MCF 10A (cell line): ENCODE measurements around the gene DAAM1. TPM values are rescaled to one million over a fixed set of nuclear protein-coding genes. Genes with fewer than 3 reads are reported as not detected.

Experiments used
- BruUV-seq: library from RNA; stranded (reverse); fragments of 400-500 nt; replicated peaks from 2 replicates; lab custom pipeline; 2021; lab: Mats Ljungman, UMichigan
- CTCF ChIA-PET: fragments of 300-600 bp; sonication (Branson Sonifier 250); formaldehyde crosslinking; extraction: SDS; loops from one replicate; lab custom pipeline; 2021; ENCODE audit warnings: antibody characterized with exemption, inconsistent platforms; lab: Yijun Ruan, JAX
- POLR2A ChIA-PET: fragments of 300-600, 350-650 bp; sonication (Branson Sonifier 250); formaldehyde crosslinking; extraction: SDS; loops from one replicate; lab custom pipeline; 2020; ENCODE audit warnings: antibody characterized with exemption, inconsistent platforms; lab: Yijun Ruan, JAX
- DNase-seq: peaks from one replicate; pipeline ENCODE4 v3.0.0-alpha.2; 2018; ENCODE audit not compliant: unreplicated experiment
- H3K27ac Mint-ChIP-seq: one replicate; pipeline ENCODE4 v1.8.0; 2022; ENCODE audit warnings: mild to moderate bottlenecking, low read depth, mixed read lengths; ENCODE audit not compliant: unreplicated experiment
- H3K27me3 Mint-ChIP-seq: one replicate; pipeline ENCODE4 v1.8.0; 2022; ENCODE audit warnings: mixed read lengths; ENCODE audit not compliant: insufficient read depth, unreplicated experiment
- H3K36me3 Mint-ChIP-seq: one replicate; pipeline ENCODE4 v1.8.0; 2022; ENCODE audit warnings: mild to moderate bottlenecking, moderate library complexity, mixed read lengths; ENCODE audit not compliant: insufficient read depth, unreplicated experiment
- H3K4me1 Mint-ChIP-seq: one replicate; pipeline ENCODE4 v1.8.0; 2022; ENCODE audit warnings: mixed read lengths; ENCODE audit not compliant: insufficient read depth, unreplicated experiment
- H3K4me3 Mint-ChIP-seq: one replicate; pipeline ENCODE4 v1.8.0; 2022; ENCODE audit warnings: mild to moderate bottlenecking, moderate library complexity, mixed read lengths; ENCODE audit not compliant: unreplicated experiment
- H3K9me3 Mint-ChIP-seq: one replicate; pipeline ENCODE4 v1.8.0; 2022; ENCODE audit warnings: mixed read lengths; ENCODE audit not compliant: unreplicated experiment
- intact Hi-C: fragments of 100-400 bp; cut with micrococcal nuclease; formaldehyde crosslinking; loops from 2 replicates; pipeline ENCODE4 v1.14.1; 2022
- total RNA-seq: library from RNA; stranded (reverse); gene quantifications from 2 replicates; pipeline ENCODE4 v1.2.3, GENCODE V29; 2022
- TF ChIP-seq, protein P1 (sequence below): fragments of 200-600 bp; IDR thresholded peaks from one replicate; pipeline ENCODE4 v1.8.0; 2022; ENCODE audit warnings: antibody characterized with exemption, mild to moderate bottlenecking; ENCODE audit not compliant: unreplicated experiment

DAAM1 gene
- total RNA-seq, 1 experiment from 2014 or later = 27.4 TPM

- ChIA-PET CTCF (interaction anchor here (0.8 kb wide), 1 partner anchor 18 kb away, joined by 3 read pairs; no protein-coding TSS in a partner anchor), POLR2A (no interaction called here)
- no TSS peak for BruUV-seq
- H3K27me3 Mint-ChIP-seq = peaks cover 14% of the 10 kb centered on the region
- no peak overlapping the region for H3K27ac Mint-ChIP-seq
- H3K9me3 Mint-ChIP-seq = no peaks in the 10 kb centered on the region
- TF ChIP-seq, protein P1, sequence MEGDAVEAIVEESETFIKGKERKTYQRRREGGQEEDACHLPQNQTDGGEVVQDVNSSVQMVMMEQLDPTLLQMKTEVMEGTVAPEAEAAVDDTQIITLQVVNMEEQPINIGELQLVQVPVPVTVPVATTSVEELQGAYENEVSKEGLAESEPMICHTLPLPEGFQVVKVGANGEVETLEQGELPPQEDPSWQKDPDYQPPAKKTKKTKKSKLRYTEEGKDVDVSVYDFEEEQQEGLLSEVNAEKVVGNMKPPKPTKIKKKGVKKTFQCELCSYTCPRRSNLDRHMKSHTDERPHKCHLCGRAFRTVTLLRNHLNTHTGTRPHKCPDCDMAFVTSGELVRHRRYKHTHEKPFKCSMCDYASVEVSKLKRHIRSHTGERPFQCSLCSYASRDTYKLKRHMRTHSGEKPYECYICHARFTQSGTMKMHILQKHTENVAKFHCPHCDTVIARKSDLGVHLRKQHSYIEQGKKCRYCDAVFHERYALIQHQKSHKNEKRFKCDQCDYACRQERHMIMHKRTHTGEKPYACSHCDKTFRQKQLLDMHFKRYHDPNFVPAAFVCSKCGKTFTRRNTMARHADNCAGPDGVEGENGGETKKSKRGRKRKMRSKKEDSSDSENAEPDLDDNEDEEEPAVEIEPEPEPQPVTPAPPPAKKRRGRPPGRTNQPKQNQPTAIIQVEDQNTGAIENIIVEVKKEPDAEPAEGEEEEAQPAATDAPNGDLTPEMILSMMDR = no peak
- intact Hi-C loops = no loop called here
- no peaks in the 10 kb centered on the region for H3K4me1 Mint-ChIP-seq
- DNase-seq = no peak
- H3K36me3 Mint-ChIP-seq = no peaks in the 10 kb centered on the region
- H3K4me3 Mint-ChIP-seq = no peak overlapping the region
Measured at GRCh38 chr14:59146484-59146883, 42.0 kb upstream of the DAAM1 start.

DNA sequence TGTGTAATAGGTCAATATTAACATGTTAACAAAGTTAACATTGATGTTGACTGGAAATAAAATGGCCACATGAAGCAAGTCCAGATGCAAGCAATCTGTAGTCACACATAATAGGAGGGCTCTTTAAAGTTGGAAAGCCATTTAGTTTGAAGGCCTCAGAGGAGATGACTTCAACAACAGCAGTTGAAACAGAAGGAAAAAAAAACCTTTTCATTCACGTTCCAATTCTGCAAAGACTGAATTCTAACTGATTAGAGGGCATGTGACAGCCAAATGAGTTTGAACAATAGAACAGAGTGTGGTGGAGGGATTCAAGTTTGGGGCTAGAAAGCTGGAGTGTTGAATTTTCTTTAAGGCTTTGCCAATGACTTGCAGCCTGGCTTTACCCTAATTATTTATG, 41.5 kb upstream of the DAAM1 start:
- Mint-ChIP-seq H3K4me3 (no peak overlapping the region), H3K9me3 (no peaks in the 10 kb centered on the region), H3K27me3 (peaks cover 9% of the 10 kb centered on the region), H3K36me3 (no peaks in the 10 kb centered on the region), H3K4me1 (no peaks in the 10 kb centered on the region), H3K27ac (no peak overlapping the region)
- no TSS peak for BruUV-seq
- ChIA-PET CTCF (interaction anchor here (0.8 kb wide), 1 partner anchor 18 kb away, joined by 3 read pairs; no protein-coding TSS in a partner anchor), POLR2A (no interaction called here)
- no peak for DNase-seq
- TF ChIP-seq, protein P1 = no peak
- intact Hi-C loops = no loop called here

- ChIA-PET POLR2A (interaction anchor here (0.6 to 0.8 kb wide), 2 partner anchors 13 to 53 kb away, joined by 3 read pairs; no protein-coding TSS in a partner anchor), CTCF (interaction anchor here (0.6 kb wide), 1 partner anchor 19 kb away, joined by 3 read pairs; no protein-coding TSS in a partner anchor)
- no peaks in the 10 kb centered on the region for H3K4me1 Mint-ChIP-seq
- TF ChIP-seq, protein P1 = no peak
- no peaks in the 10 kb centered on the region for H3K9me3 Mint-ChIP-seq
- no peaks in the 10 kb centered on the region for H3K36me3 Mint-ChIP-seq
- BruUV-seq = no TSS peak
- intact Hi-C loops = no loop called here
- no peak for DNase-seq
- H3K4me3 Mint-ChIP-seq = no peak overlapping the region
- no peak overlapping the region for H3K27ac Mint-ChIP-seq
- no peaks in the 10 kb centered on the region for H3K27me3 Mint-ChIP-seq
Measured at GRCh38 chr14:59148334-59148900, 40.0 kb upstream of the DAAM1 start.

GRCh38 chr14:59150990-59151389, 37.5 kb upstream of the DAAM1 start:
- POLR2A ChIA-PET = no interaction called here
- Mint-ChIP-seq H3K4me3 (no peak overlapping the region), H3K9me3 (no peaks in the 10 kb centered on the region), H3K27me3 (no peaks in the 10 kb centered on the region), H3K27ac (no peak overlapping the region), H3K4me1 (no peaks in the 10 kb centered on the region), H3K36me3 (no peaks in the 10 kb centered on the region)
- TF ChIP-seq, protein P1 = no peak
- no peak for DNase-seq
- CTCF ChIA-PET = no interaction called here
- intact Hi-C loops = no loop called here
- no TSS peak for BruUV-seq
